Lower leg skin (tissue), 4 donors: ENCODE data around the gene ELOA2. TPM values are rescaled to one million over a fixed set of nuclear protein-coding genes. Genes with fewer than 3 reads are reported as not detected.
"Not testable (repeated sequence)": the region's sequence is repeated elsewhere in the genome, so short reads cannot be mapped to it uniquely, and the experiment has no call there.

Source experiments
- DNase-seq, 2 donors: peaks; one replicate each; pipeline ENCODE4 v3.0.0-alpha.2; 2019; ENCODE audit warnings: low spot score in 2 of 2
- H3K4me3 ChIP-seq: fragments of 200-600 bp; sonication (generic); 2 replicates; pipeline ENCODE4 v1.5.1; 2017; ENCODE audit warnings: mild to moderate bottlenecking, low read depth; ENCODE audit not compliant: poor library complexity, severe bottlenecking
- WGBS, 2 donors: methylation state at CpG; one replicate each; pipeline ENCODE4 v1.1.5; 2018; 5-methylcytosine and 5-hydroxymethylcytosine counted together
- intact Hi-C: fragments of 100-400 bp; cut with DNase I; formaldehyde crosslinking; loops from one replicate; pipeline ENCODE4 v1.15.0; 2023; ENCODE audit warnings: low total_unique reads
- total RNA-seq, 4 donors: library from RNA; depleted of rRNA; stranded (reverse); fragments of >200 nt; gene quantifications; one replicate each; pipeline ENCODE4 v1.1.0, GENCODE V29; 2016

The ELOA2 gene
- total RNA-seq, 4 donors from 2014 or later, result not detected

GRCh38 chr18:47019870-47020269 is 15.6 kb downstream of the ELOA2 start:
- intact Hi-C loops, H3K4me3 ChIP-seq, DNase-seq: not testable (repeated sequence)
- no CpG with 5 or more reads among the region's 10 CpGs for WGBS, 2 donors

Other genes with a start within 250 kb of the ELOA2 start
- gene PIAS2, start 118.1 kb downstream of the ELOA2 start, total RNA-seq, result 10 to 100 TPM in 2 of 4 donors, 1 to 10 TPM in 2; 6.3 to 12.7 (median 10.6) TPM
- gene KATNAL2, start 118.0 kb downstream of the ELOA2 start, total RNA-seq, result 1 to 10 TPM; 1.1 to 5.6 (median 4.5) TPM
- gene HDHD2, start 114.9 kb upstream of the ELOA2 start, total RNA-seq, result 10 to 100 TPM; 12.9 to 30.0 (median 15.9) TPM
- gene IER3IP1, start 140.7 kb upstream of the ELOA2 start, total RNA-seq, result 10 to 100 TPM in 2 of 4 donors, 1 to 10 TPM in 2; 7.1 to 14.5 (median 11.2) TPM
- gene SKOR2, start 216.0 kb upstream of the ELOA2 start, total RNA-seq, result not detected